H1 (cell line): Measurements from ENCODE around the gene ZNF487.

Source experiments
- EP300 ChIP-seq, 2 experiments: IDR thresholded peaks; 1 replicate in 1 of 2; 2 replicates in 1 of 2; pipeline ENCODE4 v1.6.1; 2011 to 2012; ENCODE audit warnings: low read depth in 2 of 2, low read length in 2 of 2, mild to moderate bottlenecking in 2 of 2, borderline replicate concordance in 1 of 2, inconsistent platforms in 1 of 2, moderate library complexity in 1 of 2
- FOSL1 ChIP-seq: IDR thresholded peaks from 2 replicates; pipeline ENCODE4 v1.6.1; 2011; ENCODE audit warnings: mild to moderate bottlenecking, low read depth, low read length, moderate library complexity; ENCODE audit not compliant: insufficient read depth
- POLR2A ChIP-seq, 2 experiments: IDR thresholded peaks; 1 replicate in 1 of 2; 2 replicates in 1 of 2; pipeline ENCODE4 v1.6.1; 2011; ENCODE audit warnings: low read depth in 2 of 2, low read length in 2 of 2, mild to moderate bottlenecking in 2 of 2; ENCODE audit errors: control extremely low read depth in 1 of 2
- TF ChIP-seq, protein P1 (sequence below), 3 experiments: IDR thresholded peaks; 1 replicate in 2 of 3; 2 replicates in 1 of 3; pipeline versions ENCODE4 v1.5.1 to v1.6.1; 2011; ENCODE audit warnings: low read length in 3 of 3, mild to moderate bottlenecking in 3 of 3, inconsistent platforms in 2 of 3, low read depth in 1 of 3, moderate library complexity in 1 of 3; ENCODE audit not compliant: insufficient read depth in 1 of 3; ENCODE audit errors: control extremely low read depth in 1 of 3

DNA sequence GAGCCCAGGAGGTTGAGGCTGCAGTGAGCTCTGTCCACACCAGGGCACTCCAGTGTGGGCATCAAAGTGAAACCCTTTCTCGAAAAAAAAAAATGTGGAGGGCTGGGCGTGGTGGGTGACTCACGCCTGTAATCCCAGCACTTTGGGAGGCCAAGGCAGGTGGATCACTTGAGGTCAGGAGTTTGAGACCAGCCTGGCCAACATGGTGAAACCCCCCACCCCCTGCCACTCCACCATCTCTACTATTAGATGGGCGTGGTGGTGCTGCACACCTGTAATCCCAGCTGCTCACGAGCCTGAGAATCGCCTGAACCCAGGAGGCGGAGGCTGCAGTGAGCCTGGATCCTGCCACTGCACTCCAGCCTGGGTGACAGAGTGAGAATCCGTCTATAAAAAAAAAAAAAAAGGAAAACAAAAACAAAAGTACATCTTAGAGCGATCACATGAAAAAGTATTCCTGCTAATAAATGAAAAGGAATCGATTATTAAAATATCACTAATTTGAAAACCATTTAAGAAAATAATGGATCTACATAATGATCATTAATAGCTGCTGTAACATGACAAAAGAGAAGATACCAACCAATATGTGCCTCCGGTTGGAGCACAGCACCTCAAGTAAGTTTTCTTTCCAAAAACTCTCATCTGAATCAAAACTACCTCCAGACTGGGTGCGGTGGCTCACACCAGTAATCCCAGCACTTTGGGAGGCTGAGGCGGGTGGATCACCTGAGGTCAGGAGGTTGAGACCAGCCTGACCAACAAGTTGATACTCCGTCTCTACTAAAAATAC lies 32.8 kb upstream of the ZNF487 start:
- TF ChIP-seq POLR2A (IDR thresholded peaks at IDR 0.05; ENCODE audit: control extremely low read depth in 1 of 2, low read depth in 2 of 2, low read length in 2 of 2), result no peak
- TF ChIP-seq EP300 (IDR thresholded peaks at IDR 0.05; ENCODE audit: borderline replicate concordance in 1 of 2, low read depth in 2 of 2, low read length in 2 of 2), result no peak
- no peak for TF ChIP-seq FOSL1
- TF ChIP-seq, protein P1, sequence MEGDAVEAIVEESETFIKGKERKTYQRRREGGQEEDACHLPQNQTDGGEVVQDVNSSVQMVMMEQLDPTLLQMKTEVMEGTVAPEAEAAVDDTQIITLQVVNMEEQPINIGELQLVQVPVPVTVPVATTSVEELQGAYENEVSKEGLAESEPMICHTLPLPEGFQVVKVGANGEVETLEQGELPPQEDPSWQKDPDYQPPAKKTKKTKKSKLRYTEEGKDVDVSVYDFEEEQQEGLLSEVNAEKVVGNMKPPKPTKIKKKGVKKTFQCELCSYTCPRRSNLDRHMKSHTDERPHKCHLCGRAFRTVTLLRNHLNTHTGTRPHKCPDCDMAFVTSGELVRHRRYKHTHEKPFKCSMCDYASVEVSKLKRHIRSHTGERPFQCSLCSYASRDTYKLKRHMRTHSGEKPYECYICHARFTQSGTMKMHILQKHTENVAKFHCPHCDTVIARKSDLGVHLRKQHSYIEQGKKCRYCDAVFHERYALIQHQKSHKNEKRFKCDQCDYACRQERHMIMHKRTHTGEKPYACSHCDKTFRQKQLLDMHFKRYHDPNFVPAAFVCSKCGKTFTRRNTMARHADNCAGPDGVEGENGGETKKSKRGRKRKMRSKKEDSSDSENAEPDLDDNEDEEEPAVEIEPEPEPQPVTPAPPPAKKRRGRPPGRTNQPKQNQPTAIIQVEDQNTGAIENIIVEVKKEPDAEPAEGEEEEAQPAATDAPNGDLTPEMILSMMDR (IDR thresholded peaks at IDR 0.05; ENCODE audit: control extremely low read depth in 1 of 3, insufficient read depth in 1 of 3, low read depth in 1 of 3, low read length in 3 of 3), result no peak
